H9 (cell line): ENCODE measurements around the gene TKFC. TPM values are rescaled to one million over a fixed set of nuclear protein-coding genes. Genes with fewer than 3 reads are reported as not detected.

Experiments used
- DNase-seq: peaks from one replicate; pipeline ENCODE4 v3.0.0-alpha.2; 2017
- H2AFZ ChIP-seq: one replicate; pipeline ENCODE4 v1.6.1; 2013; ENCODE audit warnings: mild to moderate bottlenecking, low read length, control low read depth, moderate library complexity
- H2AK5ac ChIP-seq: 2 replicates; pipeline ENCODE4 v1.6.1; 2013; ENCODE audit warnings: low read length, control low read depth, mixed read lengths; ENCODE audit not compliant: insufficient read length
- H2BK120ac ChIP-seq: one replicate; pipeline ENCODE4 v1.6.1; 2013; ENCODE audit warnings: low read depth, mild to moderate bottlenecking, low read length, control low read depth, inconsistent platforms; ENCODE audit not compliant: poor library complexity, severe bottlenecking
- H2BK12ac ChIP-seq: 2 replicates; pipeline ENCODE4 v1.6.1; 2013; ENCODE audit warnings: low read length, control low read depth, mixed read lengths, low read depth; ENCODE audit not compliant: insufficient read length
- H2BK15ac ChIP-seq: 2 replicates; pipeline ENCODE4 v1.6.1; 2013; ENCODE audit warnings: low read depth, low read length, control low read depth
- H2BK20ac ChIP-seq: one replicate; pipeline ENCODE4 v1.6.1; 2013; ENCODE audit warnings: low read depth, mild to moderate bottlenecking, low read length, control low read depth, inconsistent platforms; ENCODE audit not compliant: poor library complexity, severe bottlenecking
- H2BK5ac ChIP-seq: 2 replicates; pipeline ENCODE4 v1.6.1; 2013; ENCODE audit warnings: low read length, control low read depth, mixed read lengths; ENCODE audit not compliant: insufficient read length
- H3K14ac ChIP-seq: 2 replicates; pipeline ENCODE4 v1.6.1; 2013; ENCODE audit warnings: low read length, control low read depth; ENCODE audit not compliant: insufficient read depth
- H3K18ac ChIP-seq: 2 replicates; pipeline ENCODE4 v1.6.1; 2013; ENCODE audit warnings: low read depth, mild to moderate bottlenecking, mixed read lengths, low read length, control low read depth; ENCODE audit not compliant: insufficient read length
- H3K23ac ChIP-seq: 2 replicates; pipeline ENCODE4 v1.6.1; 2013; ENCODE audit warnings: low read length, control low read depth, mixed read lengths, low read depth; ENCODE audit not compliant: insufficient read length
- H3K23me2 ChIP-seq: 2 replicates; pipeline ENCODE4 v1.6.1; 2013; ENCODE audit warnings: low read depth, mild to moderate bottlenecking, mixed read lengths, low read length, control low read depth; ENCODE audit not compliant: insufficient read length, poor library complexity, severe bottlenecking
- H3K27ac ChIP-seq: 2 replicates; pipeline ENCODE4 v1.5.1; 2013; ENCODE audit warnings: low read length, control low read depth, mixed read lengths, low read depth; ENCODE audit not compliant: insufficient read length
- H3K27me3 ChIP-seq: 2 replicates; pipeline ENCODE4 v1.6.1; 2013; ENCODE audit warnings: low read length, control low read depth, inconsistent platforms; ENCODE audit not compliant: insufficient read depth
- H3K4ac ChIP-seq: 2 replicates; pipeline ENCODE4 v1.6.1; 2013; ENCODE audit warnings: low read depth, mild to moderate bottlenecking, control low read depth, inconsistent platforms, low read length, moderate library complexity
- H3K4me1 ChIP-seq: 2 replicates; pipeline ENCODE4 v1.6.1; 2013; ENCODE audit warnings: low read length, control low read depth, inconsistent platforms; ENCODE audit not compliant: insufficient read depth
- H3K4me2 ChIP-seq: 2 replicates; pipeline ENCODE4 v1.6.1; 2013; ENCODE audit warnings: low read length, control low read depth, mixed read lengths; ENCODE audit not compliant: insufficient read length, insufficient read depth
- H3K56ac ChIP-seq: 2 replicates; pipeline ENCODE4 v1.6.1; 2013; ENCODE audit warnings: low read depth, mild to moderate bottlenecking, mixed read lengths, low read length, control low read depth; ENCODE audit not compliant: insufficient read length
- H3K79me1 ChIP-seq: 2 replicates; pipeline ENCODE4 v1.6.1; 2013; ENCODE audit warnings: low read depth, mild to moderate bottlenecking, moderate library complexity, low read length, control low read depth, inconsistent platforms; ENCODE audit not compliant: insufficient read depth, poor library complexity, severe bottlenecking
- H3K79me2 ChIP-seq: 2 replicates; pipeline ENCODE4 v1.6.1; 2013; ENCODE audit warnings: low read length, control low read depth, inconsistent platforms; ENCODE audit not compliant: insufficient read depth
- H3K9ac ChIP-seq: 2 replicates; pipeline ENCODE4 v1.6.1; 2013; ENCODE audit warnings: low read length, control low read depth, mixed read lengths; ENCODE audit not compliant: insufficient read length; ENCODE audit errors: extremely low read depth
- H3K9me3 ChIP-seq: one replicate; pipeline ENCODE4 v1.6.1; 2013; ENCODE audit warnings: low read depth, low read length, inconsistent platforms; ENCODE audit not compliant: control insufficient read depth
- H3T11ph ChIP-seq: one replicate; pipeline ENCODE4 v1.6.1; 2013; ENCODE audit warnings: mild to moderate bottlenecking, low read length, control low read depth, inconsistent platforms
- H4K20me1 ChIP-seq: one replicate; pipeline ENCODE4 v1.6.1; 2013; ENCODE audit not compliant: control insufficient read depth, insufficient read length, insufficient read depth
- H4K5ac ChIP-seq: 2 replicates; pipeline ENCODE4 v1.6.1; 2013; ENCODE audit warnings: low read depth, mild to moderate bottlenecking, mixed read lengths, low read length, control low read depth; ENCODE audit not compliant: insufficient read length
- H4K8ac ChIP-seq: replicated peaks from 2 replicates; pipeline ENCODE4 v1.6.1; 2013; ENCODE audit warnings: low read length, control low read depth, mixed read lengths, low read depth; ENCODE audit not compliant: insufficient read length
- H4K91ac ChIP-seq: 2 replicates; pipeline ENCODE4 v1.6.1; 2013; ENCODE audit warnings: low read depth, mild to moderate bottlenecking, moderate library complexity, mixed read lengths, low read length, control low read depth; ENCODE audit not compliant: insufficient read length
- H3K27ac Mint-ChIP-seq, 3 experiments: 2 replicates in 2 of 3; 3 replicates in 1 of 3; pipeline ENCODE4 v1.8.0; 2020 to 2021; ENCODE audit warnings: mixed read lengths in 3 of 3, mild to moderate bottlenecking in 1 of 3, moderate library complexity in 1 of 3
- H3K27me3 Mint-ChIP-seq: 2 replicates; pipeline ENCODE4 v1.8.0; 2021; ENCODE audit warnings: low read depth, mild to moderate bottlenecking, moderate library complexity, mixed read lengths
- H3K36me3 Mint-ChIP-seq, 3 experiments: 2 replicates in 2 of 3; 3 replicates in 1 of 3; pipeline ENCODE4 v1.8.0; 2020 to 2021; ENCODE audit warnings: low read depth in 3 of 3, mixed read lengths in 3 of 3; ENCODE audit not compliant: insufficient read depth in 1 of 3
- H3K4me1 Mint-ChIP-seq, 2 experiments: 2 replicates each; pipeline ENCODE4 v1.8.0; 2020; ENCODE audit warnings: mixed read lengths in 2 of 2
- H3K4me3 Mint-ChIP-seq, 2 experiments: 2 replicates in 1 of 2; 3 replicates in 1 of 2; pipeline ENCODE4 v1.8.0; 2020 to 2021; ENCODE audit warnings: mild to moderate bottlenecking in 2 of 2, mixed read lengths in 2 of 2, moderate library complexity in 1 of 2
- H3K9me3 Mint-ChIP-seq, 2 experiments: 2 replicates in 1 of 2; 3 replicates in 1 of 2; pipeline ENCODE4 v1.8.0; 2020; ENCODE audit warnings: mild to moderate bottlenecking in 2 of 2, mixed read lengths in 2 of 2, moderate library complexity in 1 of 2
- WGBS: extraction: QIAGEN DNeasy Blood & Tissue Kit; methylation state at CpG from one replicate; pipeline ENCODE4 v1.1.7; 2013; ENCODE audit warnings: missing lambda C conversion rate, low lambda C conversion rate, mixed read lengths; ENCODE audit not compliant: insufficient read length; ENCODE audit errors: extremely low coverage; 5-methylcytosine and 5-hydroxymethylcytosine counted together
- total RNA-seq: library from RNA; stranded (reverse); gene quantifications from 2 replicates; pipeline ENCODE4 v1.2.1, GENCODE V29; 2021
- TF ChIP-seq, protein P1 (sequence below): fragments of 200-600 bp; sonication (generic); conservative IDR thresholded peaks from 3 replicates; pipeline ENCODE4 v1.8.0; 2021; ENCODE audit warnings: antibody characterized with exemption, mild to moderate bottlenecking

The TKFC gene
- total RNA-seq, 1 experiment from 2014 or later = 59.0 TPM

DNA sequence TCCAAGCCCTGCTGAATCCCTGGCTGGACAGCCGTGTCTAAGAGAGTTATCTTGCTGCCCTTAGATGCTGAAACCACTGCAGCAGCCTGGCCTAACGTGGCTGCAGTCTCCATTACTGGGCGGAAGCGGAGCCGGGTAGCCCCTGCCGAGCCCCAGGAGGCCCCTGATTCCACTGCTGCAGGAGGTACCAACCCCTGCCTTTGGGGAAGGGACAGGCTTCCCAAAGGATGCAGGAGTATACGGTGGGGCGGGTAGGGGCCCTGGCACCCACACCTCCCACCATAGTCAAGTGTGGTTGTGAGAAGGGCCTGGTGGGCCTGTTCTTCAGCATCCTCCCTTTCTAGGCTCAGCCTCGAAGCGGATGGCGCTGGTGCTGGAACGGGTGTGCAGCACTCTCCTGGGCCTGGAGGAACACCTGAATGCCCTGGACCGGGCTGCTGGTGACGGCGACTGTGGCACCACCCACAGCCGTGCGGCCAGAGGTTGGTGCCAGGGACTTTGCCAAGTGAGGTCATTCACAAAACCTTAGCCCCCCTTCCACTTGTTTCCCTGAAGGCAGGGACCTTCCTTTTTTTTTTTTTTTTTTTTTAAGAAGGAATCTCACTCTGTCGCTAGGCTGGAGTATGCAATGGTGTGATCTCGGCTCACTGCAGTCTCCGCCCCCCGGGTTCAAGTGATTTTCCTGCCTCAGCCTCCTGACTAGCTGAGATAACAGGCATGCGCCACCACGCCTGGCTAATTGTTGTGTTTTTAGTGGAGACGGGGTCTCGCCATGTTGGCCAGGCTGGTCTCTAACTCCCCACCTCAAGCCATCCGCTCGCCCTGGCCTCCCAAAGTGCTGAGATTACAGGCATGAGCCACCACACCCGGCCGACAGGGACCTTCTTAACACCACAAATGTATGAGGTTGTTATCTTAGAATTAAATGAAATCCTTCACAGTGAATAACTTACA is 11.0 kb downstream of the TKFC start:
- no peak overlapping the region for H2AK5ac ChIP-seq
- H3K9ac ChIP-seq = no peak overlapping the region
- H3K14ac ChIP-seq = no peak overlapping the region
- no peaks in the 10 kb centered on the region for H4K20me1 ChIP-seq
- no peak overlapping the region for H3K18ac ChIP-seq
- no peak overlapping the region for H4K91ac ChIP-seq
- H3T11ph ChIP-seq = no peak overlapping the region
- no peak overlapping the region for H3K56ac ChIP-seq
- H3K79me1 ChIP-seq = no peaks in the 10 kb centered on the region
- H3K23me2 ChIP-seq = no peaks in the 10 kb centered on the region
- Mint-ChIP-seq H3K27me3 (no peaks in the 10 kb centered on the region), H3K9me3 (no peaks in the 10 kb centered on the region), H3K36me3 (peaks cover 5 to 42% (median 38%) of the 10 kb centered on the region in 3 experiments), H3K4me3 (no peak overlapping the region), H3K27ac (no peak overlapping the region), H3K4me1 (no peaks in the 10 kb centered on the region)
- H2BK15ac ChIP-seq = no peak overlapping the region
- no peak overlapping the region for H2BK12ac ChIP-seq
- H3K27ac ChIP-seq = no peak overlapping the region
- H3K79me2 ChIP-seq = no peaks in the 10 kb centered on the region
- H3K23ac ChIP-seq = no peak overlapping the region
- H2BK20ac ChIP-seq = no peak overlapping the region
- no peaks in the 10 kb centered on the region for H3K4me1 ChIP-seq
- no peak overlapping the region for H4K5ac ChIP-seq
- no CpG with 5 or more reads among the region's 29 CpGs for WGBS
- TF ChIP-seq, protein P1, sequence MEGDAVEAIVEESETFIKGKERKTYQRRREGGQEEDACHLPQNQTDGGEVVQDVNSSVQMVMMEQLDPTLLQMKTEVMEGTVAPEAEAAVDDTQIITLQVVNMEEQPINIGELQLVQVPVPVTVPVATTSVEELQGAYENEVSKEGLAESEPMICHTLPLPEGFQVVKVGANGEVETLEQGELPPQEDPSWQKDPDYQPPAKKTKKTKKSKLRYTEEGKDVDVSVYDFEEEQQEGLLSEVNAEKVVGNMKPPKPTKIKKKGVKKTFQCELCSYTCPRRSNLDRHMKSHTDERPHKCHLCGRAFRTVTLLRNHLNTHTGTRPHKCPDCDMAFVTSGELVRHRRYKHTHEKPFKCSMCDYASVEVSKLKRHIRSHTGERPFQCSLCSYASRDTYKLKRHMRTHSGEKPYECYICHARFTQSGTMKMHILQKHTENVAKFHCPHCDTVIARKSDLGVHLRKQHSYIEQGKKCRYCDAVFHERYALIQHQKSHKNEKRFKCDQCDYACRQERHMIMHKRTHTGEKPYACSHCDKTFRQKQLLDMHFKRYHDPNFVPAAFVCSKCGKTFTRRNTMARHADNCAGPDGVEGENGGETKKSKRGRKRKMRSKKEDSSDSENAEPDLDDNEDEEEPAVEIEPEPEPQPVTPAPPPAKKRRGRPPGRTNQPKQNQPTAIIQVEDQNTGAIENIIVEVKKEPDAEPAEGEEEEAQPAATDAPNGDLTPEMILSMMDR = no peak
- H2BK120ac ChIP-seq = no peak overlapping the region
- H3K9me3 ChIP-seq = no peaks in the 10 kb centered on the region
- H3K27me3 ChIP-seq = no peaks in the 10 kb centered on the region
- H3K4me2 ChIP-seq = no peak overlapping the region
- H2AFZ ChIP-seq = no peak overlapping the region
- DNase-seq = no peak
- no peak overlapping the region for H4K8ac ChIP-seq
- H2BK5ac ChIP-seq = no peak overlapping the region
- no peak overlapping the region for H3K4ac ChIP-seq
